H1 (cell line): ENCODE data around the gene CASZ1. TPM values are rescaled to one million over a fixed set of nuclear protein-coding genes. Genes with fewer than 3 reads are reported as not detected.

Source experiments
- CTCF ChIA-PET: fragments of 300-600 bp; sonication (Branson Sonifier 250); formaldehyde crosslinking; loops from one replicate; lab custom pipeline; 2021; ENCODE audit not compliant: partially characterized antibody; lab: Charles Lee
- POLR2A ChIA-PET: fragments of 300-600 bp; sonication (Branson Sonifier 250); formaldehyde crosslinking; loops from one replicate; lab custom pipeline; 2021; ENCODE audit warnings: inconsistent platforms; ENCODE audit not compliant: partially characterized antibody; lab: Charles Lee
- DNase-seq, 2 experiments: peaks; one replicate each; pipeline versions ENCODE4 v3.0.0 to v3.0.0-alpha.2; 2010 to 2022; ENCODE audit warnings: low spot score in 2 of 2, low read depth in 1 of 2, mixed read lengths in 1 of 2
- FAIRE-seq: peaks from 2 replicates; lab custom pipeline; 2011; peaks lifted over from hg19 to GRCh38; lab: Jason Lieb, UNC
- H2AFZ ChIP-seq: 2 replicates; pipeline ENCODE4 v1.8.1; 2012; ENCODE audit warnings: low read length, inconsistent platforms
- H2AK5ac ChIP-seq: 2 replicates; pipeline ENCODE4 v1.6.1; 2013; ENCODE audit warnings: low read depth, low read length
- H2BK120ac ChIP-seq: replicated peaks from 2 replicates; pipeline ENCODE3; 2013; ENCODE audit warnings: low read depth, low read length, inconsistent platforms
- H2BK12ac ChIP-seq: 2 replicates; pipeline ENCODE4 v1.6.1; 2013; ENCODE audit warnings: low read depth, low read length
- H2BK15ac ChIP-seq: 2 replicates; pipeline ENCODE4 v1.6.1; 2013; ENCODE audit warnings: low read length
- H2BK20ac ChIP-seq: 2 replicates; pipeline ENCODE4 v1.6.1; 2013; ENCODE audit warnings: low read length
- H2BK5ac ChIP-seq: 2 replicates; pipeline ENCODE4 v1.6.1; 2013; ENCODE audit warnings: low read depth, low read length
- H3K14ac ChIP-seq: 2 replicates; pipeline ENCODE4 v1.6.1; 2013; ENCODE audit warnings: inconsistent platforms; ENCODE audit not compliant: insufficient read length
- H3K18ac ChIP-seq: 2 replicates; pipeline ENCODE4 v1.6.1; 2013; ENCODE audit warnings: low read length; ENCODE audit errors: extremely low read depth
- H3K23ac ChIP-seq: 2 replicates; pipeline ENCODE4 v1.6.1; 2013; ENCODE audit warnings: inconsistent platforms; ENCODE audit not compliant: insufficient read length
- H3K23me2 ChIP-seq: 2 replicates; pipeline ENCODE4 v1.6.1; 2013; ENCODE audit warnings: low read depth, low read length
- H3K27ac ChIP-seq: 2 replicates; pipeline ENCODE4 v1.6.1; 2011; ENCODE audit warnings: low read depth, low read length, inconsistent platforms
- H3K27me3 ChIP-seq, 4 experiments: replicated peaks in 1 of 4; 1 replicate in 1 of 4; 2 replicates in 3 of 4; pipeline versions ENCODE4 v1.6.1 to v1.8.1; 2011 to 2013; ENCODE audit warnings: low read length in 3 of 4, mild to moderate bottlenecking in 3 of 4, inconsistent platforms in 2 of 4, mixed read lengths in 2 of 4, moderate library complexity in 1 of 4; ENCODE audit not compliant: control insufficient read depth in 3 of 4, insufficient read depth in 3 of 4; ENCODE audit errors: extremely low read depth in 1 of 4
- H3K36me3 ChIP-seq, 4 experiments: 2 replicates each; pipeline versions ENCODE4 v1.6.1 to v1.8.1; 2011 to 2013; ENCODE audit warnings: mild to moderate bottlenecking in 4 of 4, low read length in 3 of 4, moderate library complexity in 2 of 4, control low read depth in 1 of 4, inconsistent platforms in 1 of 4; ENCODE audit not compliant: insufficient read depth in 4 of 4, control insufficient read depth in 2 of 4
- H3K4ac ChIP-seq: replicated peaks from 2 replicates; pipeline ENCODE3; 2013; ENCODE audit warnings: low read length, low read depth, mixed read lengths, inconsistent platforms; ENCODE audit not compliant: insufficient read length
- H3K4me1 ChIP-seq, 4 experiments: replicated peaks in 1 of 4; 1 replicate in 1 of 4; 2 replicates in 3 of 4; pipeline versions ENCODE4 v1.6.1 to v1.8.1; 2011 to 2013; ENCODE audit warnings: low read length in 3 of 4, inconsistent platforms in 2 of 4, mixed read lengths in 1 of 4; ENCODE audit not compliant: insufficient read depth in 4 of 4, control insufficient read depth in 3 of 4
- H3K4me2 ChIP-seq, 2 experiments: 2 replicates each; pipeline versions ENCODE4 v1.6.1 to v1.8.1; 2011 to 2013; ENCODE audit warnings: low read depth in 2 of 2, low read length in 2 of 2, control low read depth in 1 of 2, inconsistent platforms in 1 of 2, mild to moderate bottlenecking in 1 of 2; ENCODE audit not compliant: insufficient read depth in 1 of 2
- H3K4me3 ChIP-seq, 4 experiments: fragments of 200-600, 300-600 bp in 1 of 4; sonication (generic), shearing (Covaris generic), sonication (Bioruptor Twin) in 1 of 4; 2 replicates each; pipeline versions ENCODE4 v1.5.1 to v1.8.1; 2011 to 2016; ENCODE audit warnings: low read length in 4 of 4, low read depth in 3 of 4, control low read depth in 2 of 4, inconsistent platforms in 2 of 4, mild to moderate bottlenecking in 2 of 4, mixed read lengths in 1 of 4, moderate library complexity in 1 of 4; ENCODE audit not compliant: insufficient read depth in 2 of 4; ENCODE audit errors: extremely low read depth in 1 of 4
- H3K56ac ChIP-seq: replicated peaks from 2 replicates; pipeline ENCODE3; 2013; ENCODE audit warnings: low read depth, mild to moderate bottlenecking, mixed read lengths, low read length, inconsistent platforms; ENCODE audit not compliant: insufficient read length
- H3K79me1 ChIP-seq: 2 replicates; pipeline ENCODE4 v1.6.1; 2013; ENCODE audit warnings: low read depth, low read length, control low read depth
- H3K79me2 ChIP-seq, 2 experiments: 2 replicates each; pipeline versions ENCODE4 v1.6.1 to v1.8.1; 2012 to 2013; ENCODE audit warnings: low read length in 2 of 2, mild to moderate bottlenecking in 2 of 2, inconsistent platforms in 1 of 2; ENCODE audit not compliant: insufficient read depth in 2 of 2, control insufficient read depth in 1 of 2
- H3K9ac ChIP-seq, 4 experiments: replicated peaks in 1 of 4; 1 replicate in 1 of 4; 2 replicates in 3 of 4; pipeline versions ENCODE4 v1.6.1 to v1.8.1; 2011 to 2013; ENCODE audit warnings: low read depth in 3 of 4, low read length in 3 of 4, control low read depth in 2 of 4, mild to moderate bottlenecking in 2 of 4, moderate library complexity in 2 of 4, inconsistent platforms in 1 of 4; ENCODE audit errors: extremely low read depth in 1 of 4
- H3K9me3 ChIP-seq, 2 experiments: 2 replicates each; pipeline versions ENCODE4 v1.6.1 to v1.8.1; 2012 to 2013; ENCODE audit warnings: mild to moderate bottlenecking in 2 of 2, moderate library complexity in 2 of 2, control low read depth in 1 of 2, inconsistent platforms in 1 of 2, low read depth in 1 of 2, low read length in 1 of 2, mixed read lengths in 1 of 2; ENCODE audit not compliant: insufficient read depth in 2 of 2
- H4K20me1 ChIP-seq, 2 experiments: replicated peaks in 1 of 2; 2 replicates each; pipeline versions ENCODE3 to v1.8.1; 2011 to 2013; ENCODE audit warnings: inconsistent platforms in 2 of 2, low read length in 2 of 2, mild to moderate bottlenecking in 1 of 2; ENCODE audit not compliant: insufficient read depth in 2 of 2, control insufficient read depth in 1 of 2
- H4K5ac ChIP-seq: 2 replicates; pipeline ENCODE4 v1.6.1; 2013; ENCODE audit warnings: low read length, low read depth, mixed read lengths, inconsistent platforms; ENCODE audit not compliant: insufficient read length
- H4K8ac ChIP-seq: 2 replicates; pipeline ENCODE4 v1.8.0; 2013; ENCODE audit warnings: mild to moderate bottlenecking, moderate library complexity, low read length, inconsistent platforms; ENCODE audit not compliant: insufficient read depth; ENCODE audit errors: extremely low read depth
- H4K91ac ChIP-seq: replicated peaks from 2 replicates; pipeline ENCODE3; 2013; ENCODE audit warnings: low read length, mixed read lengths, inconsistent platforms; ENCODE audit not compliant: insufficient read length
- BACH1 ChIP-seq: IDR thresholded peaks from 2 replicates; pipeline ENCODE4 v1.6.1; 2012; ENCODE audit warnings: low read length, improper control_type of control experiment
- FOSL1 ChIP-seq: IDR thresholded peaks from 2 replicates; pipeline ENCODE4 v1.6.1; 2011; ENCODE audit warnings: mild to moderate bottlenecking, low read depth, low read length, moderate library complexity; ENCODE audit not compliant: insufficient read depth
- PHF8 ChIP-seq: fragments of 200-600 bp; sonication (generic); conservative IDR thresholded peaks from 2 replicates; pipeline ENCODE4 v1.7.1; 2012; ENCODE audit warnings: low read depth, mild to moderate bottlenecking, inconsistent platforms, low read length, moderate library complexity
- SP1 ChIP-seq: IDR thresholded peaks from 2 replicates; pipeline ENCODE4 v1.6.1; 2011; ENCODE audit warnings: low read depth, low read length
- TAF7 ChIP-seq: optimal IDR thresholded peaks from 2 replicates; pipeline ENCODE3; 2011; ENCODE audit warnings: low read depth, mild to moderate bottlenecking, inconsistent platforms, low read length, moderate library complexity, borderline replicate concordance
- TEAD4 ChIP-seq: IDR thresholded peaks from 2 replicates; pipeline ENCODE4 v1.6.1; 2012; ENCODE audit warnings: low read depth, low read length, inconsistent platforms, mixed read lengths
- YY1 ChIP-seq: IDR thresholded peaks from 2 replicates; pipeline ENCODE4 v1.6.1; 2011; ENCODE audit warnings: low read depth, mild to moderate bottlenecking, low read length
- WGBS, 2 experiments: shearing (Covaris generic) in 1 of 2; methylation state at CpG; one replicate each; pipeline versions ENCODE4 v1.1.6 to v1.1.7; 2013 to 2015; ENCODE audit warnings: low lambda C conversion rate in 2 of 2, mixed read lengths in 2 of 2, inconsistent platforms in 1 of 2, low coverage in 1 of 2, missing lambda C conversion rate in 1 of 2; ENCODE audit not compliant: insufficient replicate concordance in 2 of 2, insufficient coverage in 1 of 2, insufficient read length in 1 of 2; ENCODE audit errors: extremely low coverage in 1 of 2, missing lambda C conversion rate in 1 of 2; 5-methylcytosine and 5-hydroxymethylcytosine counted together
- polyA plus RNA-seq, 7 experiments: library from polyadenylated mRNA; depleted of rRNA in 3 of 7; stranded (reverse) in 5 of 7; unstranded in 2 of 7; fragments of >200 nt in 5 of 7; fragments of 200-250 nt in 2 of 7; gene quantifications; 1 replicate in 5 of 7; 2 replicates in 1 of 7; 4 replicates in 1 of 7; pipeline versions ENCODE4 v1.2.1 to v1.2.3, GENCODE V29; 2011 to 2013; ENCODE audit warnings: missing spikeins in 2 of 7, mixed read lengths in 2 of 7
- total RNA-seq: library from RNA; stranded (reverse); fragmentation: NEBNext Ultra II Directional; extraction: Animal tissue kit (Norgen Biotek cat#: 25700); gene quantifications from 2 replicates; pipeline ENCODE4 v1.2.1, GENCODE V29; 2021
- TF ChIP-seq, protein P1 (sequence below), 3 experiments: IDR thresholded peaks; 1 replicate in 2 of 3; 2 replicates in 1 of 3; pipeline versions ENCODE4 v1.5.1 to v1.6.1; 2011; ENCODE audit warnings: low read length in 3 of 3, mild to moderate bottlenecking in 3 of 3, inconsistent platforms in 2 of 3, low read depth in 1 of 3, moderate library complexity in 1 of 3; ENCODE audit not compliant: insufficient read depth in 1 of 3; ENCODE audit errors: control extremely low read depth in 1 of 3
- TF ChIP-seq, protein P2 (sequence below): IDR thresholded peaks from 2 replicates; pipeline ENCODE4 v1.6.1; 2012; ENCODE audit warnings: inconsistent platforms

Gene CASZ1
- total and polyA plus RNA-seq, 2 of the 8 experiments (the other 6 are each of a cell fraction or from before 2014, with no cell fraction given), result 4.4 to 7.7 TPM

GRCh38 chr1:10782491-10783244 lies 13.8 kb downstream of the CASZ1 start:
- no peaks in the 10 kb centered on the region; a peak in 1 of 4 replicates for H3K79me2 ChIP-seq
- no peak overlapping the region for H4K91ac ChIP-seq
- no peak overlapping the region for H2BK5ac ChIP-seq
- WGBS, 2 experiments, result 83% methylated on average over 21 of the region's 24 CpGs; no CpG with 5 or more reads in 1 of the 2 experiments
- H3K4me3 ChIP-seq, result no peak overlapping the region
- no peak overlapping the region for H3K4me2 ChIP-seq
- H3K36me3 ChIP-seq, result no peaks in the 10 kb centered on the region
- no peak overlapping the region for H2AK5ac ChIP-seq
- no peak overlapping the region for H2BK120ac ChIP-seq
- H3K14ac ChIP-seq, result no peak overlapping the region
- DNase-seq (no peak), FAIRE-seq (no peak)
- no peaks in the 10 kb centered on the region for H3K27me3 ChIP-seq
- peaks cover 0 to 7% (median 0%) of the 10 kb centered on the region in 4 experiments; a peak in 2 of 7 replicates for H3K4me1 ChIP-seq
- H4K8ac ChIP-seq, result no peak overlapping the region
- H2AFZ ChIP-seq, result no peak overlapping the region
- H3K9ac ChIP-seq, result no peak overlapping the region
- H3K9me3 ChIP-seq, result no peaks in the 10 kb centered on the region
- H2BK20ac ChIP-seq, result no peak overlapping the region
- POLR2A ChIA-PET, result no interaction called here
- H3K79me1 ChIP-seq, result no peaks in the 10 kb centered on the region; the same call in 1 of the 2 replicates
- peaks cover 9% of the 10 kb centered on the region; the same call in 1 of the 2 replicates for H3K23me2 ChIP-seq
- no peak overlapping the region for H3K56ac ChIP-seq
- H4K5ac ChIP-seq, result no peak overlapping the region
- no peak overlapping the region for H2BK15ac ChIP-seq
- no peak overlapping the region for H2BK12ac ChIP-seq
- H3K27ac ChIP-seq, result no peak overlapping the region
- no peak overlapping the region for H3K23ac ChIP-seq
- H3K18ac ChIP-seq, result no peak overlapping the region
- peaks cover 2% of the 10 kb centered on the region in 2 experiments for H4K20me1 ChIP-seq
- CTCF ChIA-PET, result interaction anchor here (0.7 kb wide), 1 partner anchor 12 kb away, joined by 3 read pairs; no protein-coding TSS in a partner anchor
- no peak overlapping the region for H3K4ac ChIP-seq
- TF ChIP-seq SP1, result no peak
- TF ChIP-seq, protein P1, sequence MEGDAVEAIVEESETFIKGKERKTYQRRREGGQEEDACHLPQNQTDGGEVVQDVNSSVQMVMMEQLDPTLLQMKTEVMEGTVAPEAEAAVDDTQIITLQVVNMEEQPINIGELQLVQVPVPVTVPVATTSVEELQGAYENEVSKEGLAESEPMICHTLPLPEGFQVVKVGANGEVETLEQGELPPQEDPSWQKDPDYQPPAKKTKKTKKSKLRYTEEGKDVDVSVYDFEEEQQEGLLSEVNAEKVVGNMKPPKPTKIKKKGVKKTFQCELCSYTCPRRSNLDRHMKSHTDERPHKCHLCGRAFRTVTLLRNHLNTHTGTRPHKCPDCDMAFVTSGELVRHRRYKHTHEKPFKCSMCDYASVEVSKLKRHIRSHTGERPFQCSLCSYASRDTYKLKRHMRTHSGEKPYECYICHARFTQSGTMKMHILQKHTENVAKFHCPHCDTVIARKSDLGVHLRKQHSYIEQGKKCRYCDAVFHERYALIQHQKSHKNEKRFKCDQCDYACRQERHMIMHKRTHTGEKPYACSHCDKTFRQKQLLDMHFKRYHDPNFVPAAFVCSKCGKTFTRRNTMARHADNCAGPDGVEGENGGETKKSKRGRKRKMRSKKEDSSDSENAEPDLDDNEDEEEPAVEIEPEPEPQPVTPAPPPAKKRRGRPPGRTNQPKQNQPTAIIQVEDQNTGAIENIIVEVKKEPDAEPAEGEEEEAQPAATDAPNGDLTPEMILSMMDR (IDR thresholded peaks at IDR 0.05; ENCODE audit: control extremely low read depth in 1 of 3, insufficient read depth in 1 of 3, low read depth in 1 of 3, low read length in 3 of 3), result no peak
- no peak for TF ChIP-seq FOSL1
- TF ChIP-seq BACH1, result no peak
- TF ChIP-seq TEAD4, result no peak
- no peak for TF ChIP-seq YY1
- no peak for TF ChIP-seq TAF7
- TF ChIP-seq, protein P2, sequence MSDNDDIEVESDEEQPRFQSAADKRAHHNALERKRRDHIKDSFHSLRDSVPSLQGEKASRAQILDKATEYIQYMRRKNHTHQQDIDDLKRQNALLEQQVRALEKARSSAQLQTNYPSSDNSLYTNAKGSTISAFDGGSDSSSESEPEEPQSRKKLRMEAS, result no peak
- TF ChIP-seq PHF8, result no peak
